CD1c-positive myeloid dendritic cell (primary cell): ENCODE measurements around the gene RIT2.

Experiments used
- DNase-seq: peaks from one replicate; pipeline ENCODE4 v3.0.0-alpha.2; 2016; ENCODE audit errors: extremely low spot score

The RIT2 gene

DNA sequence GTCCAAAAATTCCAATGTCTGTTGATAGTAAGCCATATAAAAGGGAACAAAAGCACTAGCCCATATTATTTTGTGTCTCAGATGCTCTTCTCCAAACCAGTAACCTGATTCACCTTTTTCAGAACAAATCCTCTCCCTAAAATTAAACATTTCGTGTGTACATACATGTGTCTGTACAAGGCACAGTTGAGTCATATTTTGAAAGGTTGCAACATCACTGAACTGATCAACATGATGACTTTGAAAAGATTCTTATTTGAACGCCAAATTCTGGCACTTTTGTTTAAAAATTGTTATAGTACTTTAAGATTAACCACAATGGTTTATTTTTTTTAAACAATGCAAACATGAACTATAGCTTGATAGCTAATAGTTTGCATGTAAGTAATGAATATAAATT lies 102.5 kb downstream of the RIT2 start:
- no peak for DNase-seq

- DNase-seq, result no peak
These were observed 104.9 kb downstream of the RIT2 start for GRCh38 chr18:43010611-43011010.

DNA sequence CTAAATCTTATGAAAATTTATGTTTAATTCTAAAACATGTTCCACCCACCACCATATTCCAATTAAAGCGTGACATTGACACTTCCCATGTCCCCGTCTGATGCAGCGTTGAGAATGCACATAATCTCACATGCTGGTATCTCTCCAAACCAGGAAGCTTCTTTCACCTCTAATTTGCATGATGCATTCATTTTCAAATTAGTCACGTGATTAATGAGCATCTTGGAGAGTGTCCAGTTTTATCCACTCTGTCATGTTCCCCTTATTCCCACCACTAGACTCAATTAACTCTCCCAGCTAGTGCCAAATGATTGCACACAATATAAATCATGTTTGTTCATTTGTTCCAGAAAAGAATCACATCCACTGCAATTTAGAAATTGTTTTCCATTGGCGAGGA lies 105.8 kb downstream of the RIT2 start:
- DNase-seq, result no peak

- no peak for DNase-seq
These were observed 108.1 kb downstream of the RIT2 start for GRCh38 chr18:43007365-43007764.

- DNase-seq, result no peak
These were observed 111.1 kb downstream of the RIT2 start for GRCh38 chr18:43004421-43004820.

DNA sequence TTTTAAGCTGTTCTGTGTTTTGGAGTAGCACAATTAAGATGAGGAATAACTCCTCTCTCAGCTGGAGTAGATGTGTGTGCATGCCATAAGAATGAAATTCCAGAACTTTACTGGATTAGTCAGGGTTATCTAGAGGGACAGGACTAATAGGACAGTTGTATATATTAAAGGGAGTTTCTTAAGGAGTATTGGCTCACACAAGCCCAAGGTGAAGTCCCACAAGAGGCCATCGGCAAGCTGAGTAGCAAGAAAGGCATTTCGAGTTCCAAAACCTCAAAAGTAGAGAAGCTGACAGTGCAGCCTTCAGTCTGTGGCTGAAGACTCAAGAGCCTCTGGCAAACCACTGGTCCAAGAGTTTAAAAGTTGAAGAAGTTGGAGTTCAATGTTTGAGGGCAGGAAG lies 113.7 kb downstream of the RIT2 start:
- DNase-seq, result no peak

GRCh38 chr18:42996824-42997223 lies 118.7 kb downstream of the RIT2 start:
- DNase-seq, result no peak

- DNase-seq, result no peak
These were observed 135.1 kb downstream of the RIT2 start for GRCh38 chr18:42980426-42980825.

DNA sequence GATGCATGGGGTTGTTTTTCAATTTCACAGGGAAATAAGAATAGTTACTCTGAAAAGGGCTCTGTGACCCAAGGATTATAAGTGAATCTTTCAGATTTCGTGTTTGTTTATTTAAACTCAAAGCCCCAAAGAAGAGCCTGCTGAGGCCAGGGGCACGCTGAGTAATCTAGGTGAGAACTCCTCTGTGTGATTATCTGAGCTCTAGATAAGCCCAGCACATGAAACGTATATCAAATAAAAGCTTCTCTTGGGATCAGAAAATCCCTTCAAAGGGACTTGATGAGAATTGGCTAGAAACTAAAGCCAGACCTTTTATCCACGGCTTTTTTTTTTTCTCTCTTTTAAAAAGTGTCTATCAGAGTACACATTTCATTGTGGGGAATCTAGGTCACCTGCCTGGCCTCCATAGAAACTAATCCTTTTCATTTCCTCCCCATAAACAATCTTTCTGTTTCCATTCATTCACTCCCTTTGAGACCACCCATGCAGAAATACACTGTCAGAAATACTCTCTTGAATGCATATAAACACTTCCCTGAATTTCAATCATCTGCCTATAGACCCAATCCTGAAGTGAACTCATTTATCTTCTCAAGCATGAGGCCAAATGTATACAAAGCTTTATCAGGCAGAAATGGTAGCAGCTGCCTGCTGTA lies 137.4 kb downstream of the RIT2 start:
- no peak for DNase-seq

DNA sequence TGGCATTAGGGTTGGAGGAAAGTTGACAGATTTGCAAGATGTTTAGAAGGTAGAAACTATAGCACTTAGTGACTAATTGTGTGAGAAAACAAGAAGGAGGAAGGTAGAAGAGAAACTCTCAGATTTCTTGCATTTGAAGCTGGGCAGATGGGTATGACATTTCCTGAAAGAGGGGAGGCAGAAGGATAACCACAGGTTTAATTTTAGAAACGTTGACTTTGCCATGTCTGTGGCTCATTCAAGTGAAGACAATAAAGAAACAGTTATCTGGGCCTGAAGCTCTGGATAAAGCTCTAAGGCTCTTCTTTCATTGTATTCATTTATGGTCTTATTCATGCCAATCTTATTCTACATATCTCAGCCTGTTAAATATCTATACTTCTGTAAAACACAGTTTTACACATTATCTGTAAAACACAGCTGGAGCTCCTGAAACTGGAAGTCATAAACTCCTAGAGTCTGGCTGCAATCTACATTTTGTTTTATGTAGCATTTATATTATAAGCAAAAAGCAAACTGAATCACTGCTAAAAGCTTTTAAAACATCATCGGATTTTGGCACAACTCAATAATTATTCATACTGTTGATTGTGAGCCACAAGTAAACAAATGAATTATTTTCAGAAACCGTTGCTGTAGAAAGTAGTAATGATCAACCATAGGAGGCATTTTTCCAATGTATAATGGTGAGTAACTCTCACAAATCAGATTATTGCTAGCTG lies 138.5 kb downstream of the RIT2 start:
- no peak for DNase-seq

GRCh38 chr18:42969366-42969765 lies 146.1 kb downstream of the RIT2 start:
- no peak for DNase-seq

DNA sequence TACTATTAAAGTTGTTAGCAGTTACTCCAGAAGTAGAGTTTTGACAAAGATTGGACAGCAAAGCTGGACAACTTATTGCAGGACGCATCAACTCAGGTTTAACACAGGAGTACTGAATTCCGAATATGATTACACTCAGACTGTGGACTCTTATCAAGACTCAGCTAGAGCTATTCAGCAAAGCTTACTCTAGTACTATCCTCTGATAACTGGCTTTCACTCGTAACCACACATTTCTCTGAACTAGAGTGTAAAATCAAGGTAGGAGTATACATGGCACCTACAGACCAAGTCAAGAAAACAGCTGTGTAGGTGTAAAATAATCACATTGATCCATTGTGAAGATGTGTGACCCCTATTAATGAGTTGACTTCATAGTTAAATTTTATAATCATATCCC lies 154.2 kb downstream of the RIT2 start:
- DNase-seq, result no peak

- no peak for DNase-seq
These were observed 156.0 kb downstream of the RIT2 start for GRCh38 chr18:42959528-42959927.

DNA sequence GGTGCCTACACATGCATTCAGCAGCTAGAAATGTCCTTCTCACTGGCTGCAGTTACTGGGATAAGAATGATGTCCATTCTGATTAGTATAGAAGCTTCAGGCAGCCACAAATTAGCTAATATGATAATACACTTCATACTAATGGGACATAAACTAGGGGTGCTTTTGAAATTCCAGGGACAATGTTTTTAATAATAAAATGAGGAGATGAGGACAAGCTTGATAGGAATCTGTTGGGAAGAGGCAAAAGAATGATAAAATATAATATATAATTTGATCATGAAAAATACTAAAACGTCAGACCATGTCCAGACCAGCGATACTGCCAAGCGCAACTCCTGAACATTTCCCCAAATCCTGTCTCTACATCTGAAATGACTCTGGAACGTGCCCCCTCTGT lies 157.1 kb downstream of the RIT2 start:
- no peak for DNase-seq

GRCh38 chr18:42956287-42956686 lies 159.2 kb downstream of the RIT2 start:
- no peak for DNase-seq

DNA sequence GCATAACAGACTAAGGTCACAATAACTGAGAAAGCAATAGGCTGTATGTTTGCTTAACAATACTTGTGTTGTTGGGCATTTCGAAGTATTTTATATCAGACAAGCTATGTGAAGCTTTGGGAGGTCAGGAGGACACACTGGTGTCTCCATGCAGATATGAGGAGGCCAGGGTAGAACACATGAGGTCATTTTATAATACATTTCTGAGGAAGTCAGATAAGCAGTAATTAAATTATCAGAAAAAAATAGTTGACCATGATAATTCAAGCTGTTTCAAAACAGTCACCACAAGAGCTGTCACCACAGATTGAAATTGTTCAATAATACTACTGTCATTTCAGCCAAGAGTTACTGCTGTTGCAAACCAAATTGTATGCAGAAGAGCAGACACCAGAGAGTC lies 160.6 kb downstream of the RIT2 start:
- no peak for DNase-seq

GRCh38 chr18:42953306-42953705 lies 162.2 kb downstream of the RIT2 start:
- no peak for DNase-seq

DNA sequence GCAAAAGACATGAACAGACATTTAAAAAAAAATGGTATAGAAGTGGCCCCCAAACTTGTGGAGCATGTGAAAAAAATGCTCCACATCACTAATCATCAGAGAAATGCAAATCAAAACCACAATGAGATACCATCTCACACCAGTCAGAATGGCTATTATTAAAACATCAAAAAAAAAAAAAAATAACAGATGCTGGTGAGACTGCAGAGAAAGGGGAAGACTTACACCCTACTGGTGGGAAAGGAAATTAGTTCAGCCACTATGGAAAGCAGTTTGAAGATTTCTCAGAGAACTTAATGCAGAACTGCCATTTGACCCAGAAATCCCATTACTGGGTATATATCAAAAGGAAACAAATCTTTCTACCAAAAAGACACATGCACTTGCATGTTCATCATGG lies 164.8 kb downstream of the RIT2 start:
- DNase-seq, result no peak

GRCh38 chr18:42948831-42949230 lies 166.7 kb downstream of the RIT2 start:
- DNase-seq, result no peak

DNA sequence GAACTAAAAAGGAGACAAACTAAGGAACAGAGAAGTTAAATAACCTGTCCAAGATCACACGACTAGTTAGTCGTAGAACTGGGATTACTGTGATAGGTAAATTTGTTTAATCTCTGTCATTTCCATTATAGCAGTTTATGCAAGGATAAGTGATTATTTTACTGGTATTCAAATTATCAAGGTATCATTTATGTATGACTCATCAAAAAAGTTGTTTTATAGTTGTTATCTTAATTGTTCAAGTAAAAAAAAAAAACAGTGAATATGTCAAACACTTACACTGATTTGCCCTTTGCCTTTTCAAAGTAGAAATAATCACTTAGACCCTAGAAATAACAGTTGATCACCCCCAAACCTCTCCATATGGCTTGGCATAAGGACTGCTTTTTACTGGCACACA lies 173.6 kb downstream of the RIT2 start:
- DNase-seq, result no peak

DNA sequence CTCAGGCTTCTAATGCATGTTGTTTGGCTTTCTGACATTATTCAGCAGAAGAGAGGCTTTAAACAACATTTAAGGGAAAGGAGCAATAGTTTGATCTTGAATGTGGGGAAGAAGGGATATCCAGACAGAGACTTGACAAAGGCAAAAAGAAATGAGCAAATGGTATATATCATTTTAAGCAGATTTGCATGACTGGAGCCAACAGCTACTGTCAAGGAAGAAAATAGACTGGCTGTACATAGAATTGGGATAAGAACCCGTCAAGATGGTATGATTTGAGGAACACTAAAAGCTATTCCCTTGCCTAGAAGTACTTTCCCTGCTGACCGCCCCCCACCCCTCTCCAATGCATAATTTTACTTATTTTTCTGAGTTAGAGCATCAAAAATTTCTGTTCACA lies 174.5 kb downstream of the RIT2 start:
- no peak for DNase-seq

- no peak for DNase-seq
These were observed 178.0 kb downstream of the RIT2 start for GRCh38 chr18:42937436-42937835.

- DNase-seq, result no peak
These were observed 179.2 kb downstream of the RIT2 start for GRCh38 chr18:42936289-42936688.

DNA sequence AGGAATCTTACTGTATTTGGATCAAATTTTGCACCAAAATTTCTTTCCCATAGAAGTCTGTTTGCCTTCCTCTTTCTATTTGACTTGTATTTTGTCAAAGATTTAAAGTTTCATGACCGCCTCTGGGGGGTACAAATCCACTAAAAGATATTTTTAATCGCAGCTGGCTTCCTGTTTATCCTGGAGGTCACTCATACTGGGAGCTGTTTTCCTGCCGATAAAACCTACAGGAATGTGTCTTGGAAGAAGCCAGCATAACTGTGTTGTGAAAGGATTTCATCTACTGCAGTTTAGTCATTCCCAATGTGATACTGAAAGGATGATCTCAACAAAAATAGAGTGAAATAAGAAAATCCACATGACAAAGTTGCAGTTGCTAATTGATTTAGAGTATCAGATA lies 184.0 kb downstream of the RIT2 start:
- DNase-seq, result no peak
